ENCODE measurements around the gene PLA2G2C. TPM values are rescaled to one million over a fixed set of nuclear protein-coding genes. Genes with fewer than 3 reads are reported as not detected.

Gene PLA2G2C
- total and polyA plus RNA-seq, 2 donors (not counting 3 experiments of a cell fraction or from before 2014, with no cell fraction given): not detected

DNA sequence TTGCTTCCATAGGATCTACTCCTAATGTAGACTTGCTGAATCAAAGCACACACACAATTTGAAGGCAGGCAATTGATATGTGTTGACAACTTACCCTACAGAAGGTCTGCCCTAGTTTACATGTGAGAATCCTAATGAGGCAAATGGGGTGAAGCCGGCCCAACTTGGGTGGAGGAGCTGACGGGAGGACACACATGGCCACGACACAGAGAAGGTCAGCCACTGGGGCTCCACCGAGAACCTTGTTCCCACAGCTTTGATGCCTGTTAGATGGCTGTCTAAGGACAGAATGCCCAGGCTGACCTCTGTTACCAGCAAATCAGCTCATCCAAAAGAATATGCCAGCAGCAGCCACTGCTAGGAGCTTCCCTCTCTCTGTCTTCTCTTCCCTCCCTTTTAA, 65.5 kb downstream of the PLA2G2C start:
- Histone ChIP-seq H3K36me3 (ENCODE audit: control insufficient read depth in 2 of 2, extremely low read depth in 1 of 2, insufficient read depth in 2 of 2, low read length in 2 of 2) (no peaks in the 10 kb centered on the region), H3K9me3 (replicated peaks; ENCODE audit: control insufficient read depth, insufficient read depth, low read length) (no peaks in the 10 kb centered on the region), H3K4me2 (ENCODE audit: insufficient read depth, low read length) (no peak overlapping the region), H3K9me1 (replicated peaks; ENCODE audit: control insufficient read depth, extremely low read depth, insufficient read depth, low read length) (no peaks in the 10 kb centered on the region), H3K9ac (replicated peaks; ENCODE audit: extremely low read depth, insufficient read depth, low read length) (no peak overlapping the region), H3K79me2 (ENCODE audit: control insufficient read depth, insufficient read depth, low read length) (no peaks in the 10 kb centered on the region), H3K4me1 (ENCODE audit: control insufficient read depth, extremely low read depth, insufficient read depth, low read length) (no peaks in the 10 kb centered on the region), H2AFZ (ENCODE audit: low read depth, low read length) (no peak overlapping the region), H4K20me1 (replicated peaks; ENCODE audit: control insufficient read depth, extremely low read depth, insufficient read depth, low read length) (no peaks in the 10 kb centered on the region), H3K27ac (ENCODE audit: insufficient read depth, low read depth, low read length) (no peak overlapping the region), H3K27me3 (ENCODE audit: control insufficient read depth in 2 of 2, insufficient read depth in 2 of 2, low read length in 2 of 2) (peaks cover 1 to 3% of the 10 kb centered on the region in 2 experiments), H3K4me3 (replicated peaks in 1 of 3; ENCODE audit: insufficient read depth in 1 of 3, low read depth in 1 of 3, low read length in 3 of 3) (no peak overlapping the region)
- TF ChIP-seq POLR2AphosphoS5 (IDR thresholded peaks at IDR 0.05; ENCODE audit: insufficient read depth, low read depth, low read length) (no peak), POLR2A (IDR thresholded peaks at IDR 0.05; ENCODE audit: low read depth, low read length) (no peak), MYC (IDR thresholded peaks at IDR 0.05; ENCODE audit: low read depth, low read length) (no peak), EZH2 (IDR thresholded peaks at IDR 0.05; ENCODE audit: borderline replicate concordance, low read depth, low read length, severe bottlenecking) (no peak), GATA2 (IDR thresholded peaks at IDR 0.05; ENCODE audit: insufficient read depth, insufficient read length, low read depth, low read length) (no peak), JUN (IDR thresholded peaks at IDR 0.05; ENCODE audit: borderline replicate concordance, insufficient read depth, insufficient read length, low read depth) (no peak), MAX (IDR thresholded peaks at IDR 0.05; ENCODE audit: insufficient read depth, insufficient read length) (no peak), FOS (IDR thresholded peaks at IDR 0.05; ENCODE audit: borderline replicate concordance, insufficient read depth, low read length) (no peak)
- TF ChIP-seq, protein P1, sequence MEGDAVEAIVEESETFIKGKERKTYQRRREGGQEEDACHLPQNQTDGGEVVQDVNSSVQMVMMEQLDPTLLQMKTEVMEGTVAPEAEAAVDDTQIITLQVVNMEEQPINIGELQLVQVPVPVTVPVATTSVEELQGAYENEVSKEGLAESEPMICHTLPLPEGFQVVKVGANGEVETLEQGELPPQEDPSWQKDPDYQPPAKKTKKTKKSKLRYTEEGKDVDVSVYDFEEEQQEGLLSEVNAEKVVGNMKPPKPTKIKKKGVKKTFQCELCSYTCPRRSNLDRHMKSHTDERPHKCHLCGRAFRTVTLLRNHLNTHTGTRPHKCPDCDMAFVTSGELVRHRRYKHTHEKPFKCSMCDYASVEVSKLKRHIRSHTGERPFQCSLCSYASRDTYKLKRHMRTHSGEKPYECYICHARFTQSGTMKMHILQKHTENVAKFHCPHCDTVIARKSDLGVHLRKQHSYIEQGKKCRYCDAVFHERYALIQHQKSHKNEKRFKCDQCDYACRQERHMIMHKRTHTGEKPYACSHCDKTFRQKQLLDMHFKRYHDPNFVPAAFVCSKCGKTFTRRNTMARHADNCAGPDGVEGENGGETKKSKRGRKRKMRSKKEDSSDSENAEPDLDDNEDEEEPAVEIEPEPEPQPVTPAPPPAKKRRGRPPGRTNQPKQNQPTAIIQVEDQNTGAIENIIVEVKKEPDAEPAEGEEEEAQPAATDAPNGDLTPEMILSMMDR (IDR thresholded peaks at IDR 0.05; ENCODE audit: extremely low read depth in 1 of 2, insufficient read depth in 1 of 2, low read depth in 1 of 2, low read length in 2 of 2): no peak
- DNase-seq (ENCODE audit: low read depth, low spot score) (no peak), FAIRE-seq (no peak)
- CTCF ChIA-PET: interaction anchor here (1.1 kb wide), 1 partner anchor 10 kb away, joined by 3 read pairs; no protein-coding TSS in a partner anchor
- dilution Hi-C loops (cut with MboI; ENCODE audit: extremely low pct_ligation_motif_present, low sequenced_read_pairs): no loop called here
- POLR2A ChIA-PET: no interaction called here
- intact Hi-C loops (cut with micrococcal nuclease): no loop called here
- BruUV-seq (replicated peaks): no TSS peak

Data from endothelial cell of umbilical vein (primary cell).